GM23248 (cell line): ENCODE measurements around the gene ZNF808.

Experiments used
- EZH2 ChIP-seq: fragments of 200-600 bp; sonication (generic); IDR thresholded peaks from 2 replicates; pipeline ENCODE4 v1.6.1; 2018; ENCODE audit warnings: antibody characterized with exemption, mild to moderate bottlenecking; ENCODE audit not compliant: insufficient read depth, poor library complexity, severe bottlenecking
- EZH2phosphoT487 ChIP-seq: fragments of 200-600 bp; sonication (generic); IDR thresholded peaks from 2 replicates; pipeline ENCODE4 v1.6.1; 2018; ENCODE audit warnings: antibody characterized with exemption, moderate library complexity, mild to moderate bottlenecking, low read depth; ENCODE audit not compliant: insufficient read depth

DNA sequence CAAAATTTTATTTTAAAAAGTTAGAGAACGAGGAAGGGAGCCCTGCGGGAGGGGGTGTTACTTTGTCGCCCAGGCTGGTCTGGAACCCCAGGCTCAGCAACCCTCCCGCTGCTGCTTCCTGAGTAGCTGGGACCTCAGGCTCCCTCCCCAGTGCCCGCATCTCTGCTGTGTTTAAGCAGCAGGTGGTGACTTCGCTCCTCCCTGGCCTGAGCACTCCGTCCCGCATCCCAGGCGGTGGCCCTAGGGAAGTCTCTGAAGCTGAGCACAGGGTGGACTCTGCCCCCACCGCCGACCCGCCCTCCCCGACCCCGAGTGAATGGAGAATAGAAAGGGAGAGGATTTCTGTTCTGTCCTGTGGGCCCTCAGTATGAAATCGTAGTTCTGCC, 73.2 kb downstream of the ZNF808 start:
- TF ChIP-seq EZH2phosphoT487: no peak
- no peak for TF ChIP-seq EZH2
